Right atrium auricular region (tissue), 2 donors: Measurements from ENCODE around the gene FANCC. TPM values are rescaled to one million over a fixed set of nuclear protein-coding genes. Genes with fewer than 3 reads are reported as not detected.
A peak's percentile ranks its signal among the peaks of the same experiment; 100 is the strongest.

Source experiments
- DNase-seq: peaks from one replicate; pipeline ENCODE4 v3.0.0-alpha.2; 2019; ENCODE audit warnings: low spot score
- H3K27ac ChIP-seq, 2 donors: fragments of 200-600 bp; sonication (generic); 1 replicate in 1 of 2; 2 replicates in 1 of 2; pipeline ENCODE4 v1.5.1; 2016 to 2019
- H3K27me3 ChIP-seq, 2 donors: fragments of 200-600 bp; sonication (generic); one replicate each; pipeline versions ENCODE4 v1.5.1 to v1.6.0; 2017 to 2019
- H3K36me3 ChIP-seq: fragments of 200-600 bp; sonication (generic); one replicate; pipeline ENCODE4 v1.5.1; 2016
- H3K4me1 ChIP-seq, 2 donors: fragments of 200-600 bp; sonication (generic); one replicate each; pipeline versions ENCODE4 v1.5.1 to v1.6.0; 2017 to 2019
- H3K4me3 ChIP-seq, 2 donors: fragments of 200-600 bp; sonication (generic); 1 replicate in 1 of 2; 2 replicates in 1 of 2; pipeline ENCODE4 v1.5.1; 2017 to 2019; ENCODE audit warnings: mild to moderate bottlenecking in 1 of 2, moderate library complexity in 1 of 2
- H3K9me3 ChIP-seq, 2 donors: fragments of 200-600 bp; sonication (generic); one replicate each; pipeline ENCODE4 v1.5.1; 2019
- CTCF ChIP-seq, 2 donors: fragments of 200-600 bp; sonication (generic); IDR thresholded peaks; one replicate each; pipeline ENCODE4 v1.5.1; 2019; ENCODE audit warnings: antibody characterized with exemption in 2 of 2
- total RNA-seq, 2 donors: library from RNA; depleted of rRNA; stranded (reverse); fragments of >200 nt; gene quantifications; one replicate each; pipeline ENCODE4 v1.1.0, GENCODE V29; 2016

FANCC gene
- total RNA-seq, 2 donors from 2014 or later = 1.8 to 6.2 TPM

- no peaks in the 10 kb centered on the region for H3K36me3 ChIP-seq
- peak overlapping the region; percentile 17 to 52 for H3K4me3 ChIP-seq
- no peaks in the 10 kb centered on the region for H3K27me3 ChIP-seq
- DNase-seq = peak; percentile 90
- peak; percentile 94 to 98 for TF ChIP-seq CTCF (IDR thresholded peaks at IDR 0.05)
- H3K27ac ChIP-seq = peak overlapping the region in 1 of 2 donors; percentile 62
- H3K9me3 ChIP-seq = no peaks in the 10 kb centered on the region
- peaks cover 0 to 11% of the 10 kb centered on the region in 2 donors for H3K4me1 ChIP-seq
Observed at GRCh38 chr9:95127249-95128176, 190.0 kb downstream of the FANCC start.

- H3K4me1 ChIP-seq = peaks cover 0 to 11% of the 10 kb centered on the region in 2 donors
- H3K27me3 ChIP-seq = no peaks in the 10 kb centered on the region
- no peak for TF ChIP-seq CTCF (IDR thresholded peaks at IDR 0.05)
- no peaks in the 10 kb centered on the region for H3K36me3 ChIP-seq
- DNase-seq = peak; percentile 49
- H3K27ac ChIP-seq = peak overlapping the region in 1 of 2 donors; percentile 43
- H3K4me3 ChIP-seq = no peak overlapping the region
- no peaks in the 10 kb centered on the region for H3K9me3 ChIP-seq
Observed at GRCh38 chr9:95126739-95127138, 190.8 kb downstream of the FANCC start.

- Histone ChIP-seq H3K27ac (no peak overlapping the region), H3K4me1 (peaks cover 0 to 17% of the 10 kb centered on the region in 2 donors)
- no peak for TF ChIP-seq CTCF (IDR thresholded peaks at IDR 0.05)
Observed at GRCh38 chr9:95125652-95126051, 191.9 kb downstream of the FANCC start.

GRCh38 chr9:95124582-95125367, 192.7 kb downstream of the FANCC start:
- Histone ChIP-seq H3K4me1 (peaks cover 0 to 17% of the 10 kb centered on the region in 2 donors), H3K9me3 (no peaks in the 10 kb centered on the region), H3K27me3 (no peaks in the 10 kb centered on the region), H3K27ac (no peak overlapping the region), H3K4me3 (no peak overlapping the region), H3K36me3 (no peaks in the 10 kb centered on the region)
- TF ChIP-seq CTCF (IDR thresholded peaks at IDR 0.05) = peak in 1 of 2 donors; percentile 47
- no peak for DNase-seq

More at GRCh38 chr9:95125652-95126051, 191.9 kb downstream of the FANCC start:
- Histone ChIP-seq H3K9me3 (no peaks in the 10 kb centered on the region), H3K4me3 (no peak overlapping the region), H3K36me3 (no peaks in the 10 kb centered on the region), H3K27me3 (no peaks in the 10 kb centered on the region)
- DNase-seq = no peak

GRCh38 chr9:95120781-95121370, 196.6 kb downstream of the FANCC start:
- Histone ChIP-seq H3K9me3 (no peaks in the 10 kb centered on the region), H3K36me3 (no peaks in the 10 kb centered on the region), H3K4me3 (no peak overlapping the region), H3K4me1 (peaks cover 0 to 22% of the 10 kb centered on the region in 2 donors), H3K27me3 (no peaks in the 10 kb centered on the region), H3K27ac (no peak overlapping the region)
- TF ChIP-seq CTCF (IDR thresholded peaks at IDR 0.05) = no peak
- DNase-seq = no peak
